ENCODE measurements around the gene TMEM9. TPM values are rescaled to one million over a fixed set of nuclear protein-coding genes. Genes with fewer than 3 reads are reported as not detected.

Gene TMEM9
- total RNA-seq, 3 donors from 2014 or later, result 19.1 to 38.9 (median 24.1) TPM

GRCh38 chr1:201144701-201145100 lies 9.6 kb downstream of the TMEM9 start:
- no peaks in the 10 kb centered on the region for H3K4me1 ChIP-seq (ENCODE audit: low read depth)
- DNase-seq (no peak), ATAC-seq (no peak)
- TF ChIP-seq CTCF (IDR thresholded peaks at IDR 0.05), result no peak
- intact Hi-C loops (cut with DNase I, micrococcal nuclease), result no loop called here
- no peaks in the 10 kb centered on the region for H3K9me3 ChIP-seq
- no peak overlapping the region for H3K4me3 ChIP-seq
- H3K36me3 ChIP-seq (ENCODE audit: low read depth), result no peaks in the 10 kb centered on the region

- Histone ChIP-seq H3K36me3 (ENCODE audit: low read depth) (no peaks in the 10 kb centered on the region), H3K4me1 (ENCODE audit: low read depth) (no peaks in the 10 kb centered on the region), H3K9me3 (no peaks in the 10 kb centered on the region), H3K4me3 (no peak overlapping the region)
- intact Hi-C loops (cut with DNase I, micrococcal nuclease), result no loop called here
- ATAC-seq (no peak), DNase-seq (no peak)
- no peak for TF ChIP-seq CTCF (IDR thresholded peaks at IDR 0.05)
These were observed 10.3 kb downstream of the TMEM9 start for GRCh38 chr1:201143726-201144635.

GRCh38 chr1:201142849-201143725 lies 11.2 kb downstream of the TMEM9 start:
- no peak for ATAC-seq
- H3K9me3 ChIP-seq, result no peaks in the 10 kb centered on the region
- intact Hi-C loops (cut with DNase I, micrococcal nuclease), result no loop called here
- no peak overlapping the region for H3K4me3 ChIP-seq
- no peak for TF ChIP-seq CTCF (IDR thresholded peaks at IDR 0.05)
- no peak for DNase-seq
- H3K36me3 ChIP-seq (ENCODE audit: low read depth), result no peaks in the 10 kb centered on the region
- H3K4me1 ChIP-seq (ENCODE audit: low read depth), result no peaks in the 10 kb centered on the region

GRCh38 chr1:201142011-201142848 lies 12.0 kb downstream of the TMEM9 start:
- Histone ChIP-seq H3K9me3 (no peaks in the 10 kb centered on the region), H3K4me3 (no peak overlapping the region), H3K4me1 (ENCODE audit: low read depth) (no peaks in the 10 kb centered on the region), H3K36me3 (ENCODE audit: low read depth) (no peaks in the 10 kb centered on the region)
- DNase-seq (peak in 1 of 3 donors; percentile 15), ATAC-seq (peak; percentile 9)
- intact Hi-C loops (cut with DNase I, micrococcal nuclease), result no loop called here
- no peak for TF ChIP-seq CTCF (IDR thresholded peaks at IDR 0.05)

- no peaks in the 10 kb centered on the region for H3K36me3 ChIP-seq (ENCODE audit: low read depth)
- H3K4me1 ChIP-seq (ENCODE audit: low read depth), result no peaks in the 10 kb centered on the region
- H3K4me3 ChIP-seq, result no peak overlapping the region
- H3K9me3 ChIP-seq, result no peaks in the 10 kb centered on the region
- DNase-seq (no peak), ATAC-seq (peak; percentile 21)
- intact Hi-C loops (cut with DNase I, micrococcal nuclease), result no loop called here
- no peak for TF ChIP-seq CTCF (IDR thresholded peaks at IDR 0.05)
These were observed 12.9 kb downstream of the TMEM9 start for GRCh38 chr1:201141418-201141817.
